Neural cell (in vitro differentiated cells): Measurements from ENCODE around the gene AGAP3. TPM values are rescaled to one million over a fixed set of nuclear protein-coding genes. Genes with fewer than 3 reads are reported as not detected.

Source experiments
- H2AFZ ChIP-seq: fragments of 200-600, 300-800 bp; sonication (generic), shearing (Covaris generic); 2 replicates; pipeline ENCODE4 v1.6.0; 2014; ENCODE audit warnings: low read depth, mild to moderate bottlenecking, antibody characterized with exemption, low read length, moderate library complexity
- H3F3A ChIP-seq: fragments of 200-600 bp; shearing (Covaris generic); 2 replicates; pipeline ENCODE4 v1.6.1; 2016; ENCODE audit warnings: mild to moderate bottlenecking, moderate library complexity, mixed read lengths, antibody characterized with exemption, low read length; ENCODE audit not compliant: insufficient read depth, poor library complexity, severe bottlenecking
- H3K27ac ChIP-seq: fragments of 200-600, 300-800 bp; sonication (generic), shearing (Covaris generic); 2 replicates; pipeline ENCODE4 v1.5.1; 2014; ENCODE audit warnings: mild to moderate bottlenecking, low read length, moderate library complexity
- H3K27me3 ChIP-seq: fragments of 300-800, 200-600 bp; sonication (generic), shearing (Covaris generic); 2 replicates; pipeline ENCODE4 v1.6.0; 2014; ENCODE audit warnings: mild to moderate bottlenecking, low read depth, low read length, moderate library complexity; ENCODE audit not compliant: insufficient read depth
- H3K36me3 ChIP-seq: fragments of 300-800, 200-600 bp; sonication (generic), shearing (Covaris generic); 2 replicates; pipeline ENCODE4 v1.5.1; 2014; ENCODE audit warnings: mild to moderate bottlenecking, antibody characterized with exemption, low read length, moderate library complexity; ENCODE audit not compliant: insufficient read depth
- H3K4me2 ChIP-seq: fragments of 300-800, 200-600 bp; sonication (generic), shearing (Covaris generic); 2 replicates; pipeline ENCODE4 v1.6.0; 2014; ENCODE audit warnings: mild to moderate bottlenecking, low read length
- H3K4me3 ChIP-seq: fragments of 300-800, 200-600 bp; sonication (generic), shearing (Covaris generic); 2 replicates; pipeline ENCODE4 v1.5.1; 2014; ENCODE audit warnings: mild to moderate bottlenecking, low read length, moderate library complexity
- H3K79me2 ChIP-seq: fragments of 200-600 bp; shearing (Covaris generic); replicated peaks from 2 replicates; pipeline ENCODE4 v1.6.0; 2014; ENCODE audit warnings: mild to moderate bottlenecking, low read length, moderate library complexity; ENCODE audit not compliant: insufficient read depth
- H3K9ac ChIP-seq: fragments of 300-800, 200-600 bp; sonication (generic), shearing (Covaris generic); 2 replicates; pipeline ENCODE4 v1.6.1; 2016; ENCODE audit warnings: mild to moderate bottlenecking, low read length, mixed read lengths
- H3K9me2 ChIP-seq: fragments of 200-600 bp; shearing (Covaris generic); 2 replicates; pipeline ENCODE4 v1.6.1; 2016; ENCODE audit warnings: mild to moderate bottlenecking, low read length, mixed read lengths; ENCODE audit not compliant: insufficient read depth
- H3K9me3 ChIP-seq: fragments of 200-600, 300-800 bp; sonication (generic), shearing (Covaris generic); 2 replicates; pipeline ENCODE4 v1.6.1; 2016; ENCODE audit warnings: mild to moderate bottlenecking, mixed run types, low read length, moderate library complexity, mixed read lengths
- H4K20me1 ChIP-seq: fragments of 200-600 bp; shearing (Covaris generic); 2 replicates; pipeline ENCODE4 v1.6.1; 2016; ENCODE audit warnings: mild to moderate bottlenecking, mixed run types; ENCODE audit not compliant: insufficient read depth
- EP300 ChIP-seq: fragments of 450-650 bp; conservative IDR thresholded peaks from 2 replicates; pipeline ENCODE4 v1.6.1; 2014; ENCODE audit warnings: antibody characterized with exemption, mild to moderate bottlenecking, moderate library complexity; ENCODE audit not compliant: poor library complexity, severe bottlenecking
- EZH2 ChIP-seq: fragments of 200-600, 300-800 bp; shearing (Covaris generic), sonication (generic); IDR thresholded peaks from 2 replicates; pipeline ENCODE4 v1.6.1; 2014; ENCODE audit warnings: antibody characterized with exemption, low read length, borderline replicate concordance, mild to moderate bottlenecking; ENCODE audit not compliant: insufficient read depth, poor library complexity, severe bottlenecking
- MXI1 ChIP-seq: fragments of 450-650 bp; conservative IDR thresholded peaks from 2 replicates; pipeline ENCODE4 v1.6.1; 2014; ENCODE audit warnings: antibody characterized with exemption, mild to moderate bottlenecking; ENCODE audit not compliant: poor library complexity, severe bottlenecking
- POLR2AphosphoS5 ChIP-seq: IDR thresholded peaks from 2 replicates; pipeline ENCODE4 v1.6.1; 2012
- RAD21 ChIP-seq: fragments of 450-650 bp; conservative IDR thresholded peaks from 2 replicates; pipeline ENCODE4 v1.6.1; 2014; ENCODE audit warnings: antibody characterized with exemption, mild to moderate bottlenecking, moderate library complexity
- SMC3 ChIP-seq: fragments of 450-650 bp; conservative IDR thresholded peaks from 2 replicates; pipeline ENCODE4 v1.6.1; 2014; ENCODE audit warnings: antibody characterized with exemption, mild to moderate bottlenecking, moderate library complexity; ENCODE audit not compliant: poor library complexity
- TAF1 ChIP-seq: IDR thresholded peaks from 2 replicates; pipeline ENCODE4 v1.6.1; 2012; ENCODE audit warnings: low read depth
- polyA plus RNA-seq: library from polyadenylated mRNA; depleted of rRNA; stranded (reverse); fragments of >200 nt; gene quantifications from 2 replicates; pipeline ENCODE4 v1.2.3, GENCODE V29; 2014
- TF ChIP-seq, protein P1 (sequence below): fragments of 450-650 bp; IDR thresholded peaks from 2 replicates; pipeline ENCODE4 v1.5.1; 2014; ENCODE audit warnings: antibody characterized with exemption, mild to moderate bottlenecking, moderate library complexity; ENCODE audit not compliant: poor library complexity, severe bottlenecking
- TF ChIP-seq, protein P2 (sequence below): IDR thresholded peaks from 2 replicates; pipeline ENCODE4 v1.6.1; 2012; ENCODE audit warnings: borderline replicate concordance

AGAP3 gene
- polyA plus RNA-seq, 1 donor from 2014 or later: 117 TPM

DNA sequence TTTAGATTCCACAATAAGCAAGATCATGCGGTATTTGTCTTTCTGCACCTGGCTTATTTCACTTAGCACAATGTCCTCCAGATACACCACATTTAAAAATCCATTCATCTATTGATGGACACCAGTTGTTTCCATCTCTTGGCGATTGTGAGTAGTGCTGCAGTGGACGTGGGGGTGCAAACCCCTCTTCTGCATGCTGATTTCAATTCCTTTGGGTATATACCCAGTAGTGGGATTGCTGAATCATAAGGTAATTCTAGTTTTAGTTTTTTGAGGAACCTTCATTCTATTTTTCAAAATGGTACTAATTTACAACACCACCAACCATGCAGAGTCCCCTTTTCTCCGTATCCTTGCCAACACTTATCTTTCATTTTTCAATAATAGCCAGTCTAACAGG, 102.8 kb downstream of the AGAP3 start:
- H3F3A ChIP-seq: no peaks in the 10 kb centered on the region
- no peak overlapping the region for H2AFZ ChIP-seq
- no peaks in the 10 kb centered on the region for H3K9me3 ChIP-seq
- H3K79me2 ChIP-seq: no peaks in the 10 kb centered on the region
- no peak overlapping the region for H3K9ac ChIP-seq
- no peaks in the 10 kb centered on the region for H3K36me3 ChIP-seq
- H3K4me3 ChIP-seq: no peak overlapping the region
- no peak overlapping the region for H3K4me2 ChIP-seq
- H3K9me2 ChIP-seq: no peaks in the 10 kb centered on the region
- TF ChIP-seq, protein P1, sequence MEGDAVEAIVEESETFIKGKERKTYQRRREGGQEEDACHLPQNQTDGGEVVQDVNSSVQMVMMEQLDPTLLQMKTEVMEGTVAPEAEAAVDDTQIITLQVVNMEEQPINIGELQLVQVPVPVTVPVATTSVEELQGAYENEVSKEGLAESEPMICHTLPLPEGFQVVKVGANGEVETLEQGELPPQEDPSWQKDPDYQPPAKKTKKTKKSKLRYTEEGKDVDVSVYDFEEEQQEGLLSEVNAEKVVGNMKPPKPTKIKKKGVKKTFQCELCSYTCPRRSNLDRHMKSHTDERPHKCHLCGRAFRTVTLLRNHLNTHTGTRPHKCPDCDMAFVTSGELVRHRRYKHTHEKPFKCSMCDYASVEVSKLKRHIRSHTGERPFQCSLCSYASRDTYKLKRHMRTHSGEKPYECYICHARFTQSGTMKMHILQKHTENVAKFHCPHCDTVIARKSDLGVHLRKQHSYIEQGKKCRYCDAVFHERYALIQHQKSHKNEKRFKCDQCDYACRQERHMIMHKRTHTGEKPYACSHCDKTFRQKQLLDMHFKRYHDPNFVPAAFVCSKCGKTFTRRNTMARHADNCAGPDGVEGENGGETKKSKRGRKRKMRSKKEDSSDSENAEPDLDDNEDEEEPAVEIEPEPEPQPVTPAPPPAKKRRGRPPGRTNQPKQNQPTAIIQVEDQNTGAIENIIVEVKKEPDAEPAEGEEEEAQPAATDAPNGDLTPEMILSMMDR: no peak
- TF ChIP-seq TAF1: no peak
- TF ChIP-seq POLR2AphosphoS5: no peak
- TF ChIP-seq EZH2: no peak
- no peak for TF ChIP-seq EP300
- TF ChIP-seq RAD21: no peak
- TF ChIP-seq, protein P2, sequence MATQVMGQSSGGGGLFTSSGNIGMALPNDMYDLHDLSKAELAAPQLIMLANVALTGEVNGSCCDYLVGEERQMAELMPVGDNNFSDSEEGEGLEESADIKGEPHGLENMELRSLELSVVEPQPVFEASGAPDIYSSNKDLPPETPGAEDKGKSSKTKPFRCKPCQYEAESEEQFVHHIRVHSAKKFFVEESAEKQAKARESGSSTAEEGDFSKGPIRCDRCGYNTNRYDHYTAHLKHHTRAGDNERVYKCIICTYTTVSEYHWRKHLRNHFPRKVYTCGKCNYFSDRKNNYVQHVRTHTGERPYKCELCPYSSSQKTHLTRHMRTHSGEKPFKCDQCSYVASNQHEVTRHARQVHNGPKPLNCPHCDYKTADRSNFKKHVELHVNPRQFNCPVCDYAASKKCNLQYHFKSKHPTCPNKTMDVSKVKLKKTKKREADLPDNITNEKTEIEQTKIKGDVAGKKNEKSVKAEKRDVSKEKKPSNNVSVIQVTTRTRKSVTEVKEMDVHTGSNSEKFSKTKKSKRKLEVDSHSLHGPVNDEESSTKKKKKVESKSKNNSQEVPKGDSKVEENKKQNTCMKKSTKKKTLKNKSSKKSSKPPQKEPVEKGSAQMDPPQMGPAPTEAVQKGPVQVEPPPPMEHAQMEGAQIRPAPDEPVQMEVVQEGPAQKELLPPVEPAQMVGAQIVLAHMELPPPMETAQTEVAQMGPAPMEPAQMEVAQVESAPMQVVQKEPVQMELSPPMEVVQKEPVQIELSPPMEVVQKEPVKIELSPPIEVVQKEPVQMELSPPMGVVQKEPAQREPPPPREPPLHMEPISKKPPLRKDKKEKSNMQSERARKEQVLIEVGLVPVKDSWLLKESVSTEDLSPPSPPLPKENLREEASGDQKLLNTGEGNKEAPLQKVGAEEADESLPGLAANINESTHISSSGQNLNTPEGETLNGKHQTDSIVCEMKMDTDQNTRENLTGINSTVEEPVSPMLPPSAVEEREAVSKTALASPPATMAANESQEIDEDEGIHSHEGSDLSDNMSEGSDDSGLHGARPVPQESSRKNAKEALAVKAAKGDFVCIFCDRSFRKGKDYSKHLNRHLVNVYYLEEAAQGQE: no peak
- no peak for TF ChIP-seq SMC3
- TF ChIP-seq MXI1: no peak
- no peak overlapping the region for H3K27ac ChIP-seq
- H4K20me1 ChIP-seq: no peaks in the 10 kb centered on the region
- no peaks in the 10 kb centered on the region for H3K27me3 ChIP-seq

DNA sequence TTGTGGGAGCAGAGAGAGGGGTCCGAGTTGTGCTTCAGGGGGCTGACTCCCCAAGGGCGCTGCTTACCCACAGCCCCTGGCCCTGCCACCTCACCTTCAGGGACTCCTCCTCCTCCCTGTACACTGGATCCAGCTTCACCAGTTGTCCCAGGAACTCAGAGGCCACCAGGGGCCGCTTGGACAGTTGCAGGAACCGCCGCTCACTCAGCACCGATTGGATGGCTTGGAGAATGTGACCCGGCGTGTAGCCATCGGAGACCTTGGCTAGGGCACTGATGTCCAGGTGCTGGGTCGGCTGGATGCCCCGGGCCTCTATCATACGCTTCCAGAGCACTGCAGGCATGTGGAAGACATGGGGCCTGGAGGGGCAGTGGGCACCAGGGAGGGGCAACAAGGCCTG, 105.3 kb downstream of the AGAP3 start:
- Histone ChIP-seq H3K79me2 (no peaks in the 10 kb centered on the region), H3F3A (no peaks in the 10 kb centered on the region), H3K27ac (no peak overlapping the region), H3K4me2 (no peak overlapping the region), H3K27me3 (no peaks in the 10 kb centered on the region), H3K4me3 (no peak overlapping the region), H3K36me3 (no peaks in the 10 kb centered on the region), H3K9me2 (no peaks in the 10 kb centered on the region), H2AFZ (no peak overlapping the region), H3K9ac (no peak overlapping the region), H3K9me3 (no peaks in the 10 kb centered on the region), H4K20me1 (no peaks in the 10 kb centered on the region)
- TF ChIP-seq SMC3 (no peak), MXI1 (no peak), POLR2AphosphoS5 (no peak), EZH2 (no peak), EP300 (no peak), TAF1 (no peak), RAD21 (no peak)
- TF ChIP-seq, protein P2: no peak
- TF ChIP-seq, protein P1: no peak
